HFF-Myc (cell line): Measurements from ENCODE around the gene GSTM5.

ENCODE experiments used
- DNase-seq: peaks from one replicate; pipeline ENCODE4 v3.0.0-alpha.2; 2011; ENCODE audit warnings: low read depth; ENCODE audit errors: extremely low read depth
- H3K4me3 ChIP-seq: replicated peaks from 2 replicates; pipeline ENCODE4 v1.5.1; 2011; ENCODE audit warnings: low read depth, mild to moderate bottlenecking, control low read depth, low read length
- TF ChIP-seq, protein P1 (sequence below): IDR thresholded peaks from 2 replicates; pipeline ENCODE4 v1.5.1; 2012; ENCODE audit warnings: mild to moderate bottlenecking, low read depth, low read length, control low read depth; ENCODE audit errors: missing control alignments

GSTM5 gene

GRCh38 chr1:109714661-109715372 is 2.8 kb downstream of the GSTM5 start:
- no peak for DNase-seq
- H3K4me3 ChIP-seq: no peak overlapping the region
- TF ChIP-seq, protein P1, sequence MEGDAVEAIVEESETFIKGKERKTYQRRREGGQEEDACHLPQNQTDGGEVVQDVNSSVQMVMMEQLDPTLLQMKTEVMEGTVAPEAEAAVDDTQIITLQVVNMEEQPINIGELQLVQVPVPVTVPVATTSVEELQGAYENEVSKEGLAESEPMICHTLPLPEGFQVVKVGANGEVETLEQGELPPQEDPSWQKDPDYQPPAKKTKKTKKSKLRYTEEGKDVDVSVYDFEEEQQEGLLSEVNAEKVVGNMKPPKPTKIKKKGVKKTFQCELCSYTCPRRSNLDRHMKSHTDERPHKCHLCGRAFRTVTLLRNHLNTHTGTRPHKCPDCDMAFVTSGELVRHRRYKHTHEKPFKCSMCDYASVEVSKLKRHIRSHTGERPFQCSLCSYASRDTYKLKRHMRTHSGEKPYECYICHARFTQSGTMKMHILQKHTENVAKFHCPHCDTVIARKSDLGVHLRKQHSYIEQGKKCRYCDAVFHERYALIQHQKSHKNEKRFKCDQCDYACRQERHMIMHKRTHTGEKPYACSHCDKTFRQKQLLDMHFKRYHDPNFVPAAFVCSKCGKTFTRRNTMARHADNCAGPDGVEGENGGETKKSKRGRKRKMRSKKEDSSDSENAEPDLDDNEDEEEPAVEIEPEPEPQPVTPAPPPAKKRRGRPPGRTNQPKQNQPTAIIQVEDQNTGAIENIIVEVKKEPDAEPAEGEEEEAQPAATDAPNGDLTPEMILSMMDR: no peak

- DNase-seq: no peak
Measured at GRCh38 chr1:109716121-109716520, 4.1 kb downstream of the GSTM5 start.

DNA sequence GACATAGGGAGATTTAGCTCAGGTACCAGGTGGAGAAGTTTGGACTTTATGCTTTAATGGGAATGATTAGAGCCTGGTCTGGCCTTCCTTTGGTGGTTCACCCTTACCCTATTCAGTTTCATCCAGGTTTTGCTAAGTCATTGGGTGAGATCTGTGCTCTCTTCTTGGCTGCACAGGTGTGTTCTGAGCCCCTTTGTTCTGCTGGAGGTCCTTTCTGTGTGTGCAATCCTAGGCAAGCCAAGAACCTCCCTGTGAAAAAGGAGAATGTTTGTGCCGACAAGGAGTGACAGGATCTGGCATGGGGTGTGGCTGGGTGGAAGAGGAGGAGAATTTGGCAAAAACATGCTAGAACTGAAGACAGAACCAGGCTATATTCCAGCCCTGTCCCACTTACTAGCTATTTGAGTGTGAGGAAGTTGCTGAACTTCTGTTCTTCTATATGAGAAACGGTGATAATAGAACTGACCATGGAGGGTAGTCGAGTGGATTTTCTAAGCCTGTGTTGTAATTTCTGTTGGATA is 4.6 kb downstream of the GSTM5 start:
- no peak overlapping the region for H3K4me3 ChIP-seq
- TF ChIP-seq, protein P1: no peak
- DNase-seq: no peak

More at GRCh38 chr1:109716121-109716520, 4.1 kb downstream of the GSTM5 start:
- TF ChIP-seq, protein P1: no peak
- H3K4me3 ChIP-seq: no peak overlapping the region

DNA sequence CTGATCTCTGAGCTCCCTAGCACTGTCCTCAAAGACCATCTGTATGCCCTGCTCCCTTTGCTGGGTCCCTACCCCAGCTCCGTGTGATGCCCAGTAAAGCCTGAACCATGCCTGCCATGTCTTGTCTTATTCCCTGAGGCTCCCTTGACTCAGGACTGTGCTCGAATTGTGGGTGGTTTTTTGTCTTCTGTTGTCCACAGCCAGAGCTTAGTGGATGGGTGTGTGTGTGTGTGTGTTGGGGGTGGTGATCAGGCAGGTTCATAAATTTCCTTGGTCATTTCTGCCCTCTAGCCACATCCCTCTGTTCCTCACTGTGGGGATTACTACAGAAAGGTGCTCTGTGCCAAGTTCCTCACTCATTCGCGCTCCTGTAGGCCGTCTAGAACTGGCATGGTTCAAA is 5.7 kb downstream of the GSTM5 start:
- TF ChIP-seq, protein P1: no peak
- no peak overlapping the region for H3K4me3 ChIP-seq
- no peak for DNase-seq

- H3K4me3 ChIP-seq: no peak overlapping the region
- TF ChIP-seq, protein P1: no peak
- no peak for DNase-seq
Measured at GRCh38 chr1:109718495-109718894, 6.4 kb downstream of the GSTM5 start.

DNA sequence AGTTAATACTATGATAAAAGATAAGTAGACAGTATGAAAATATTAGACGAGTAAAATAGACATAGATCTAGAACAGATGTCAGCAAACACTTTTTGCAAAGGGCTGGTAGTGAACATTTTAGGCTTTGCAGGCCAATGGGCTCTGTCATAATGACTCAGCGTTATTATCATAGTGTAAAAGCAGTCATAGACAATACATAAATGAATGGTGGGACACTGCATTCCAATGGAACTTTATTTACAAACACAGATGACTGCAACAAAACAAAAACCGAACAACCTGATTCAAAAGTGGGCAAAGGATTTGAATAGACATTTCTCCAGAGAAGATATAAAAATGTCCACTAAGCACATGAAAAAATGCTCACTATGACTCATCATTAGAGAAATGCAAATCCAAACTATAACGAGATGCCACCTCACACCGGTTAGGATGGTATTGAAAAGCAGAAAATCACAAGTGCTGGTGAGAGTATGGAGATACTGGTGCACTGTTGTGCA is 7.3 kb downstream of the GSTM5 start:
- TF ChIP-seq, protein P1: no peak
- H3K4me3 ChIP-seq: no peak overlapping the region
- no peak for DNase-seq

GRCh38 chr1:109721042-109721441 is 9.0 kb downstream of the GSTM5 start:
- DNase-seq: no peak
- H3K4me3 ChIP-seq: no peak overlapping the region
- TF ChIP-seq, protein P1: no peak
